Medulla oblongata (tissue), 1 donor: ENCODE results near the gene TMEM242.
"Not testable (repeated sequence)": the region's sequence is repeated elsewhere in the genome, so short reads cannot be mapped to it uniquely, and the experiment has no call there.

Experiments used
- DNase-seq: peaks from one replicate; pipeline ENCODE4 v3.0.0-alpha.2; 2015; ENCODE audit errors: extremely low spot score

Gene TMEM242

GRCh38 chr6:157323255-157323965 is at the start of gene TMEM242:
TSS of gene TMEM242 (minus strand) at chr6:157323519. CDS start at chr6:157323499, 20 bp downstream.
- peak; percentile 91 for DNase-seq

GRCh38 chr6:157372501-157373280 is 49.4 kb upstream of the TMEM242 start:
- DNase-seq: no peak

GRCh38 chr6:157370755-157371154 is 47.4 kb upstream of the TMEM242 start:
- DNase-seq: no peak

- DNase-seq: no peak
Observed at GRCh38 chr6:157368359-157369049, 45.2 kb upstream of the TMEM242 start.

- no peak for DNase-seq
Observed at GRCh38 chr6:157366648-157367047, 43.3 kb upstream of the TMEM242 start.

GRCh38 chr6:157364705-157365104 is 41.4 kb upstream of the TMEM242 start:
- DNase-seq: no peak

GRCh38 chr6:157361886-157362285 is 38.6 kb upstream of the TMEM242 start:
- DNase-seq: no peak

- DNase-seq: no peak
Observed at GRCh38 chr6:157358287-157358686, 35.0 kb upstream of the TMEM242 start.

- DNase-seq: no peak
Observed at GRCh38 chr6:157346373-157346772, 23.1 kb upstream of the TMEM242 start.

GRCh38 chr6:157343732-157344131 is 20.4 kb upstream of the TMEM242 start:
- no peak for DNase-seq

GRCh38 chr6:157339432-157339831 is 16.1 kb upstream of the TMEM242 start:
- no peak for DNase-seq

GRCh38 chr6:157337751-157338150 is 14.4 kb upstream of the TMEM242 start:
- DNase-seq: no peak

- DNase-seq: not testable (repeated sequence)
Observed at GRCh38 chr6:157337276-157337675, 14.0 kb upstream of the TMEM242 start.

GRCh38 chr6:157335829-157336228 is 12.5 kb upstream of the TMEM242 start:
- DNase-seq: no peak

GRCh38 chr6:157333956-157334355 is 10.6 kb upstream of the TMEM242 start:
- no peak for DNase-seq

GRCh38 chr6:157333537-157333936 is 10.2 kb upstream of the TMEM242 start:
- DNase-seq: no peak

GRCh38 chr6:157332813-157333212 is 9.5 kb upstream of the TMEM242 start:
- DNase-seq: no peak

GRCh38 chr6:157330831-157331230 is 7.5 kb upstream of the TMEM242 start:
- no peak for DNase-seq

GRCh38 chr6:157329829-157330228 is 6.5 kb upstream of the TMEM242 start:
- DNase-seq: no peak

- no peak for DNase-seq
Observed at GRCh38 chr6:157328108-157328692, 4.9 kb upstream of the TMEM242 start.

GRCh38 chr6:157326979-157327378 is 3.7 kb upstream of the TMEM242 start:
- DNase-seq: no peak
